Activated T-cell treated with anti-CD3 and anti-CD28 coated beads, Interleukin-2, amount 50 U/mL, for 72 hours (primary cell): Measurements from ENCODE around the gene SYCN. TPM values are rescaled to one million over a fixed set of nuclear protein-coding genes. Genes with fewer than 3 reads are reported as not detected.

Experiments used
- ATAC-seq, 2 donors: fragments of 150-1000 bp; cut with Tn5 transposase; replicated peaks in 1 of 2; 2 replicates each; pipeline ENCODE4 v1.10.0; 2021; ENCODE audit warnings: moderate library complexity in 2 of 2, mild to moderate bottlenecking in 1 of 2
- DNase-seq, 2 donors: peaks; one replicate each; pipeline ENCODE4 v3.0.0; 2021 to 2022; ENCODE audit warnings: mixed read lengths in 1 of 2
- H3K27ac Mint-ChIP-seq: one replicate; pipeline ENCODE4 v1.8.0; 2022; ENCODE audit warnings: mild to moderate bottlenecking, moderate library complexity, mixed read lengths
- H3K27me3 Mint-ChIP-seq: one replicate; pipeline ENCODE4 v1.8.0; 2022; ENCODE audit warnings: low read depth, mixed read lengths
- H3K36me3 Mint-ChIP-seq, 2 donors: one replicate each; pipeline ENCODE4 v1.8.0; 2022; ENCODE audit warnings: mixed read lengths in 2 of 2, mild to moderate bottlenecking in 1 of 2; ENCODE audit not compliant: insufficient read depth in 2 of 2
- H3K4me1 Mint-ChIP-seq: one replicate; pipeline ENCODE4 v1.8.0; 2022; ENCODE audit warnings: low read depth, mixed read lengths
- H3K4me3 Mint-ChIP-seq, 2 donors: one replicate each; pipeline ENCODE4 v1.8.0; 2022; ENCODE audit warnings: mild to moderate bottlenecking in 2 of 2, mixed read lengths in 2 of 2, moderate library complexity in 2 of 2
- H3K9me3 Mint-ChIP-seq, 2 donors: one replicate each; pipeline ENCODE4 v1.8.0; 2022; ENCODE audit warnings: mixed read lengths in 2 of 2
- total RNA-seq, 2 donors: library from RNA; stranded (reverse); gene quantifications; one replicate each; pipeline ENCODE4 v1.2.3, GENCODE V29; 2022

The SYCN gene
- total RNA-seq, 2 donors from 2014 or later = not detected

DNA sequence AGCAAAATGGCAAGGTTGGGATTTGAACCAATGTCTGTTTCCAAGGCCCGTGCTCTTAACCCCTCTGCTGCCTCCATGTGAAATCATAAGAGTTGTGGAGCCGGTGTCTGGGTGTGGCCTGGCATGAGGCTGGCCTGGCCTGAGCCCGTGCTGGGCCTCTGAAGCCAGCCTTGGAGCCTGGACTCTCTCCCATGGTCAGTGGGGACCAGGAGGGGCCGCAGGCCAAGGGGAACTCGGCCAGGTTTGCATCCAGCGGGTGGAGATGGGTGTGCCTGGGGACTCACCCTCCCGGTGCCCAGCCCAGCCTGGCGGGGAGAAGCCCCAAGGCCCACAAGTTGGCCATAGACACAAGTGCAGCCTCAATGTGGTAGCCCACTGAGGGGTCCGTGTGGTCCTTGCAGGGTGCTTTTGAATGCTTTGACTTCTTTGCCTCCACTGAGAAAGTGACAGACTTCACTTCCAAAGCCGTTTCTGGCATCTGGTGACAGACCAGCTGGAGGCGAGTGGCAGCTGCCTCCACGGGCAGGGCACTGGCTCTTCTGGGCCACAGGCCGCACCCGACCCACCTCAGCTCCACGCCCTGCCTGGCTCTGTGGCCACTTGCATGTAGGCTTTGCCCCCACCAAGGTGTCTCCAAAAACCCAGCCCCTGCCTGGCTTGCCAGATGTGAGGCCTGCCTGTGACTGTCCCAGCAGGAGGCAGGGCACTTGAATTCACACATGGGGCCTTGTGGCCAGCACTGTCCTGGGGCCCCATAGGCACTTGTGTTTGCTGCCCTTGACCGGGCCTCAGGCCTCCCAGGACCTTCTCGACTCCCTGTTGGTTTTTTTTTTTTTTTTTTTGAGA is 33.5 kb downstream of the SYCN start:
- Mint-ChIP-seq H3K9me3 (no peaks in the 10 kb centered on the region), H3K27ac (no peak overlapping the region), H3K27me3 (no peaks in the 10 kb centered on the region), H3K4me1 (no peaks in the 10 kb centered on the region), H3K36me3 (no peaks in the 10 kb centered on the region), H3K4me3 (no peak overlapping the region)
- ATAC-seq (no peak), DNase-seq (no peak)

DNA sequence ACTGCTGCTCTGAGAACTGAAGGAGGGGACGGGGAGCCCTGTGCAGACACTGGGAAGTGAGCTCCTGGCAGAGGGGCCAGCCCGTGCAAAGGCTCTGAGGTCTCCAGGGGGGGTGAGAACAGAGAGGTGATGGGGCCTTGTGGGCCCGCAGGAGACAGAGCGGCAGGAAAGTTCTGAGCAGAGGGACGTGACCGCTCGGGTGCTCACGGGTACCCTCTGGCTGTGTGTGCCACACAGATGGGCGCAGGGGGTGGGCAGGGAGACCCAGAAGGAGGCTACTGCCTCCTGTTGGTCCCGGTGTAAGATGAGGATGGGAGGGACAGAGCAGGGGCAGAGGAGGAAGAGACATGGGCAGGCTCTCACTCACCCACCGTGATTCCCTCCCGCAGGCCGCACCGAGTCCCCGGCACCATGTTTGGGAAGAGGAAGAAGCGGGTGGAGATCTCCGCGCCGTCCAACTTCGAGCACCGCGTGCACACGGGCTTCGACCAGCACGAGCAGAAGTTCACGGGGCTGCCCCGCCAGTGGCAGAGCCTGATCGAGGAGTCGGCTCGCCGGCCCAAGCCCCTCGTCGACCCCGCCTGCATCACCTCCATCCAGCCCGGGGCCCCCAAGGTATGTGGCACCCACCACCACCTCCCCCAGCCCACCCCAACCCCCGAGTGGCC is 34.8 kb downstream of the SYCN start:
- no peak for DNase-seq
- peaks cover 4% of the 10 kb centered on the region for H3K4me1 Mint-ChIP-seq
- no peaks in the 10 kb centered on the region for H3K9me3 Mint-ChIP-seq
- no peak overlapping the region for H3K27ac Mint-ChIP-seq
- H3K36me3 Mint-ChIP-seq = no peaks in the 10 kb centered on the region
- no peak overlapping the region for H3K4me3 Mint-ChIP-seq
- no peak for ATAC-seq
- H3K27me3 Mint-ChIP-seq = no peaks in the 10 kb centered on the region

DNA sequence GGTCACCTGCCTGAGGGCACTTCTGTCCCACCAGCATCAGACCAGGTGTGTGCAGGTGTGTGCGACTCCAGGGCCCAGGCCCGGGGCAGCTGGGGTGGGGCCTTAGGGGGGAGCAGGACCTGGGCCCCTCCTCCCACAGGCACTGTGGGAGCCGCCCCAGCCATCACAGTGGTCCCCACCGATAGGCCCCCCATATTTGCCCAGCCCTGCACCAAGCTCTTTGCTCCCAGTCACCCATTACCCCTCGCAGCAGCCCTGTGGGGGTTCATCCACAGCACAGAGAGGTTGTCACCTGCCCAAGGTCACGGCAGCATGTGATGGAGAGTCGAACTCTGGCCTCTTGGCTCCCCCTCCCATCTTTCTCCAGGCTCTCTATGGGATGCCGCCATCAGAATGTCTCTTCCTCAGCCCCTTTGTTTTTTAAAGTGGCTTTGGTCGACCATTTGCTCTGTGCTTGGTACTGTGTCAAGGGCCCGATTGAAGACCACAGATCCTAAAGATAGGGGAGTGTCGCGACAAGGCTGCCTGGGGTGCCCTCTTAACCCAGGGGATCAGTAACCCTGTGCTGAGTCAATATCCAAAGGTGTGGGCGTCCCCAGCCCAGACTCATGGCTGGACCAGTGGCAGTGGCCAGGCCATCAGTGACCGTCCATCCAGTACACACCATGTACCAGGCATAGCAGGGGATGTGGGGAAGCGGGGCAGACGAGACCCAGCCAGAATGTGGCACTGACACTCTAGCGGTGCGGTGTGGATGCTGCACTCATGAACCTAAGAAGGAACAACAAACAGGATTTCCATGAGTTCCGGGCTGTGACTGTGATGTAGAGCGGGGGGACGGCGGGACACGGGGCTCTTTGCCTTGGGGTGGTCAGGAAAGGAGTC is 35.6 kb downstream of the SYCN start:
- no peaks in the 10 kb centered on the region for H3K9me3 Mint-ChIP-seq
- no peaks in the 10 kb centered on the region for H3K27me3 Mint-ChIP-seq
- ATAC-seq = no peak
- DNase-seq = no peak
- no peak overlapping the region for H3K27ac Mint-ChIP-seq
- peaks cover 7% of the 10 kb centered on the region for H3K4me1 Mint-ChIP-seq
- no peak overlapping the region for H3K4me3 Mint-ChIP-seq
- no peaks in the 10 kb centered on the region for H3K36me3 Mint-ChIP-seq

GRCh38 chr19:39167461-39168257 is 36.4 kb downstream of the SYCN start:
- no peaks in the 10 kb centered on the region for H3K9me3 Mint-ChIP-seq

GRCh38 chr19:39166571-39167391 is 37.3 kb downstream of the SYCN start:
- Mint-ChIP-seq H3K27me3 (no peaks in the 10 kb centered on the region), H3K27ac (no peak overlapping the region), H3K9me3 (no peaks in the 10 kb centered on the region), H3K4me1 (peaks cover 12% of the 10 kb centered on the region), H3K4me3 (no peak overlapping the region), H3K36me3 (no peaks in the 10 kb centered on the region)
- DNase-seq = no peak
- no peak for ATAC-seq

More at GRCh38 chr19:39167461-39168257, 36.4 kb downstream of the SYCN start:
- Mint-ChIP-seq H3K36me3 (no peaks in the 10 kb centered on the region), H3K4me3 (no peak overlapping the region), H3K4me1 (peaks cover 10% of the 10 kb centered on the region), H3K27ac (no peak overlapping the region), H3K27me3 (no peaks in the 10 kb centered on the region)
- ATAC-seq (no peak), DNase-seq (no peak)

DNA sequence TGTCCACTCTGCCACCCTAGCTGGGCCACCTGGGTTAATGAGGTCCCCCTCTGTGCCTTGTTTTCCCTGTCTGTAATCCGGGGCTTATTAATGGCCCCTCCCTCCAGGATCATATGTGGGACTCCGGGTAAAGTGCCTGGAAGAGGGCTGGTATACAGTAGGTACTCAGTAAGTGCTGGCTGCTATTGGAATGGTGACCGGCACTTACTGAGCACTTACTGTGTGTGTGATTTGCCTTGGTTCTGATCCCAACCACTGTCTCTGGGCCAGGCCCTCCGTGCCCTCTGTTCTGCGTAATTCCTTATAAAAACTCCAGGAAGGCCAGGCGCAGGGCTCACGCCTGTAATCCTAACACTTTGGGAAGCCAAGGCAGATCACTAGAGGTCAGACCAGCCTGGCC is 38.2 kb downstream of the SYCN start:
- H3K4me3 Mint-ChIP-seq = no peak overlapping the region
- peaks cover 12% of the 10 kb centered on the region for H3K4me1 Mint-ChIP-seq
- no peak overlapping the region for H3K27ac Mint-ChIP-seq
- no peak for ATAC-seq
- no peaks in the 10 kb centered on the region for H3K36me3 Mint-ChIP-seq
- H3K9me3 Mint-ChIP-seq = no peaks in the 10 kb centered on the region
- DNase-seq = no peak
- H3K27me3 Mint-ChIP-seq = no peaks in the 10 kb centered on the region

- Mint-ChIP-seq H3K4me3 (no peak overlapping the region), H3K4me1 (peaks cover 18% of the 10 kb centered on the region), H3K9me3 (no peaks in the 10 kb centered on the region), H3K27me3 (no peaks in the 10 kb centered on the region), H3K27ac (no peak overlapping the region), H3K36me3 (no peaks in the 10 kb centered on the region)
- DNase-seq (no peak), ATAC-seq (no peak)
These were observed 39.8 kb downstream of the SYCN start for GRCh38 chr19:39164289-39164688.

GRCh38 chr19:39163621-39164020 is 40.4 kb downstream of the SYCN start:
- Mint-ChIP-seq H3K27me3 (no peaks in the 10 kb centered on the region), H3K9me3 (no peaks in the 10 kb centered on the region), H3K4me1 (peaks cover 18% of the 10 kb centered on the region), H3K27ac (no peak overlapping the region), H3K36me3 (no peaks in the 10 kb centered on the region), H3K4me3 (no peak overlapping the region)
- no peak for DNase-seq
- no peak for ATAC-seq

DNA sequence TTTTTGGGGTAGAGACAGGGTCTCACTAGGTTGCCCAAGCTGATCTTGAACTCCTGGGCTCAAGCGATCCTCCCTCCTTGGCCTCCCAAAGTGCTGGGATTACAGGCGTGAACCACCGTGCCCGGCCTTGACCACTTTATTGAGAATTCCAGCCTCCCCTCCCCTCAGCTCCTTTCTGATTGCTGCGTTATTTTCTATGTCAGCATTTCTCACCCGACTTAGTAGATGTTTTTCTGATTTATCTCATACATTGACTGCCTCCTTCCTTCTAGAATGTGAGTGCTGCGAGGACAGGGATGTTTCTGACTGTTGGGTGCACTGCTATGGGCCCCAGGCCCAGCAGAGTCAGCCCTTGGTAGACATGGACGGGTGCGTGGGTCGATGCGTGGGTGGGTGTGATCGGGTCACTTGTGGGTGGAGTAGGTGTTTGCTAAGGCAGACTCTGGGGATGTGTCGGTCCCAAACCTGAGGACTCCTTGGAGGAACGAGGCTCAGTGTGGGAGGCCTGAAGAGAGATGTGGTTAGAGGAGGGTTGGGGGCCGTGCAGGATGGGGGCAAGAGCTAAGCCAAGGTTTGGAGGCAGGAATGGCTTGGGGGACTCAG is 41.5 kb downstream of the SYCN start:
- no peak overlapping the region for H3K4me3 Mint-ChIP-seq
- no peak for DNase-seq
- ATAC-seq = no peak
- H3K27ac Mint-ChIP-seq = no peak overlapping the region
- H3K4me1 Mint-ChIP-seq = peaks cover 18% of the 10 kb centered on the region
- H3K9me3 Mint-ChIP-seq = no peaks in the 10 kb centered on the region
- H3K27me3 Mint-ChIP-seq = no peaks in the 10 kb centered on the region
- no peaks in the 10 kb centered on the region for H3K36me3 Mint-ChIP-seq

- H3K4me1 Mint-ChIP-seq = peaks cover 18% of the 10 kb centered on the region
- DNase-seq (no peak), ATAC-seq (no peak)
- H3K4me3 Mint-ChIP-seq = no peak overlapping the region
- no peak overlapping the region for H3K27ac Mint-ChIP-seq
- H3K27me3 Mint-ChIP-seq = no peaks in the 10 kb centered on the region
- no peaks in the 10 kb centered on the region for H3K36me3 Mint-ChIP-seq
- H3K9me3 Mint-ChIP-seq = no peaks in the 10 kb centered on the region
These were observed 43.0 kb downstream of the SYCN start for GRCh38 chr19:39160889-39161672.

DNA sequence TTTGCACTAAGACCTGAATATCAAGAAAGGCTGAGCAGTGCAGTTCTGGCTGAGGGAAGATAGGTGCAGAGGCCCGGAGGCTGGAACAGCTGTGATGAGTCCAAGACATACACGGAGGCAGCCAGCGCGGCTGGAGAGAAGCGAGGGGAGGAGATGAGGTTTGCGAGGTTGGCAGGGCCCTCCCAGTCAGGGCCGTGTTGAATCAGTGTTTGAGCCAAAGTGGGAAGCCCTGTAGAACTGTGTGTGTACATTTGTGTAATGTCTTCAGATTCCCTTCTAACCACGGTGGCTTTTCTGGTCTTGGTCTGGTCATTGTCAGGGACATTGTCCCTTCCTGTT is 43.6 kb downstream of the SYCN start:
- no peak for DNase-seq
- Mint-ChIP-seq H3K4me3 (no peak overlapping the region), H3K9me3 (no peaks in the 10 kb centered on the region), H3K27ac (no peak overlapping the region), H3K4me1 (peaks cover 18% of the 10 kb centered on the region), H3K27me3 (no peaks in the 10 kb centered on the region), H3K36me3 (no peaks in the 10 kb centered on the region)
- ATAC-seq = no peak
